Mesendoderm (in vitro differentiated cells): ENCODE measurements around the gene TDRD10.

ENCODE experiments used
- DNase-seq: peaks from one replicate; pipeline ENCODE4 v3.0.0; 2013
- H2AK5ac ChIP-seq: 2 replicates; pipeline ENCODE4 v1.6.1; 2013; ENCODE audit warnings: low read length, inconsistent platforms
- H2BK120ac ChIP-seq: 2 replicates; pipeline ENCODE4 v1.6.1; 2013; ENCODE audit warnings: low read depth, mild to moderate bottlenecking, low read length, moderate library complexity, mixed read lengths
- H2BK15ac ChIP-seq: replicated peaks from 2 replicates; pipeline ENCODE4 v1.6.1; 2013; ENCODE audit warnings: low read depth, mild to moderate bottlenecking, moderate library complexity
- H2BK5ac ChIP-seq: 2 replicates; pipeline ENCODE4 v1.6.1; 2013; ENCODE audit warnings: low read length, inconsistent platforms
- H3K18ac ChIP-seq: 2 replicates; pipeline ENCODE4 v1.6.1; 2013; ENCODE audit warnings: mild to moderate bottlenecking, low read length, mixed read lengths
- H3K23ac ChIP-seq: one replicate; pipeline ENCODE4 v1.6.1; 2013; ENCODE audit warnings: low read length
- H3K27ac ChIP-seq: 2 replicates; pipeline ENCODE4 v1.5.1; 2013; ENCODE audit warnings: low read depth, mild to moderate bottlenecking, inconsistent platforms, low read length, moderate library complexity
- H3K27me3 ChIP-seq: 2 replicates; pipeline ENCODE4 v1.6.1; 2013; ENCODE audit warnings: low read length, control low read depth, mild to moderate bottlenecking, inconsistent platforms; ENCODE audit not compliant: insufficient read depth, poor library complexity
- H3K36me3 ChIP-seq: 2 replicates; pipeline ENCODE4 v1.6.1; 2013; ENCODE audit warnings: low read length, inconsistent platforms; ENCODE audit not compliant: control insufficient read depth, insufficient read depth
- H3K4ac ChIP-seq: one replicate; pipeline ENCODE4 v1.6.1; 2013; ENCODE audit warnings: low read depth, mild to moderate bottlenecking, low read length, moderate library complexity
- H3K4me1 ChIP-seq: 2 replicates; pipeline ENCODE4 v1.6.1; 2013; ENCODE audit warnings: low read depth, low read length, inconsistent platforms; ENCODE audit not compliant: control insufficient read depth
- H3K4me2 ChIP-seq: 2 replicates; pipeline ENCODE4 v1.6.1; 2013; ENCODE audit warnings: low read length
- H3K4me3 ChIP-seq: 2 replicates; pipeline ENCODE4 v1.5.1; 2013; ENCODE audit warnings: mild to moderate bottlenecking, low read length
- H3K56ac ChIP-seq: one replicate; pipeline ENCODE4 v1.6.1; 2013; ENCODE audit warnings: low read length
- H3K79me1 ChIP-seq: 2 replicates; pipeline ENCODE4 v1.6.1; 2013; ENCODE audit warnings: low read length, inconsistent platforms
- H3K79me2 ChIP-seq: 2 replicates; pipeline ENCODE4 v1.6.1; 2013; ENCODE audit warnings: mild to moderate bottlenecking, low read length; ENCODE audit not compliant: control insufficient read depth, insufficient read depth
- H3K9ac ChIP-seq: 2 replicates; pipeline ENCODE4 v1.6.1; 2013; ENCODE audit warnings: low read length, inconsistent platforms
- H4K5ac ChIP-seq: one replicate; pipeline ENCODE4 v1.6.1; 2013; ENCODE audit warnings: low read length
- H4K8ac ChIP-seq: one replicate; pipeline ENCODE4 v1.6.1; 2013; ENCODE audit warnings: low read depth, mild to moderate bottlenecking, control low read depth, low read length, moderate library complexity
- WGBS: extraction: QIAGEN DNeasy Blood & Tissue Kit; methylation state at CpG from one replicate; pipeline ENCODE4 v1.1.7; 2013; ENCODE audit warnings: low lambda C conversion rate, missing lambda C conversion rate; ENCODE audit not compliant: insufficient coverage; ENCODE audit errors: extremely low coverage; 5-methylcytosine and 5-hydroxymethylcytosine counted together

The TDRD10 gene

DNA sequence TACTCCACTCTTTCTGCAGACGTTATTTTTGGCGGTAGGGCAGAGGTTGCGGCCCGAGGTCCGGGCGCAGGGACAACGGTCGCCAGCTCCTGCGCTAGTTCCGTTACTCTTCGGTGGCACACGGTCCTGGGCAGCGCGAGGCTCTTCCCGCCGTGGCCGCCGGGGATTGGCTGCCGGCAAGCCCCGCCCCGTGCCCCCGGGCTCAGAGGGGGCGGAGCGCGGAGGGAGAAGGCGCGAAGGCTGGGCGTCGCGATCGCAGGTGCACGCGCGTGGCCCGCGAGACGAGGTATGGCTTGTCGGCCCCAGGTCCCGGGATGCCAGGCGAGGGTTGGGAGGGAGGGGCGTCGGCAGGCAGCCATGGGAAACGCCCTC is 711 bp downstream of the TDRD10 start:
- Histone ChIP-seq H3K18ac (no peak overlapping the region), H2BK120ac (no peak overlapping the region), H3K4me2 (no peak overlapping the region), H3K36me3 (no peaks in the 10 kb centered on the region), H3K27me3 (peaks cover 35% of the 10 kb centered on the region), H3K56ac (no peak overlapping the region), H4K5ac (no peak overlapping the region), H3K23ac (no peak overlapping the region), H2AK5ac (no peak overlapping the region), H3K27ac (no peak overlapping the region), H4K8ac (no peak overlapping the region), H2BK5ac (no peak overlapping the region), H3K9ac (no peak overlapping the region), H2BK15ac (no peak overlapping the region), H3K4ac (no peak overlapping the region), H3K4me1 (no peaks in the 10 kb centered on the region), H3K4me3 (no peak overlapping the region), H3K79me1 (no peaks in the 10 kb centered on the region), H3K79me2 (no peaks in the 10 kb centered on the region)
- no CpG with 5 or more reads among the region's 43 CpGs for WGBS
- DNase-seq: peak; percentile 14

- H3K9ac ChIP-seq: no peak overlapping the region
- H3K4me3 ChIP-seq: no peak overlapping the region
- no peaks in the 10 kb centered on the region for H3K79me2 ChIP-seq
- H2BK5ac ChIP-seq: no peak overlapping the region
- H3K4ac ChIP-seq: no peak overlapping the region
- no peaks in the 10 kb centered on the region for H3K4me1 ChIP-seq
- H3K56ac ChIP-seq: no peak overlapping the region
- no peak overlapping the region for H3K18ac ChIP-seq
- no CpG with 5 or more reads among the region's 5 CpGs for WGBS
- no peak overlapping the region for H3K23ac ChIP-seq
- H2AK5ac ChIP-seq: no peak overlapping the region
- no peaks in the 10 kb centered on the region for H3K79me1 ChIP-seq
- H4K8ac ChIP-seq: no peak overlapping the region
- no peak overlapping the region for H4K5ac ChIP-seq
- H3K27me3 ChIP-seq: peaks cover 35% of the 10 kb centered on the region
- H3K27ac ChIP-seq: no peak overlapping the region
- DNase-seq: no peak
- H2BK15ac ChIP-seq: no peak overlapping the region
- no peak overlapping the region for H3K4me2 ChIP-seq
- no peaks in the 10 kb centered on the region for H3K36me3 ChIP-seq
- no peak overlapping the region for H2BK120ac ChIP-seq
Observed at GRCh38 chr1:154503898-154504297, 1.9 kb downstream of the TDRD10 start.

GRCh38 chr1:154512760-154513159 is 10.7 kb downstream of the TDRD10 start:
- Histone ChIP-seq H3K36me3 (no peaks in the 10 kb centered on the region), H4K5ac (no peak overlapping the region), H3K4ac (no peak overlapping the region), H3K23ac (no peak overlapping the region), H4K8ac (no peak overlapping the region), H3K79me1 (no peaks in the 10 kb centered on the region), H2BK15ac (no peak overlapping the region), H3K18ac (no peak overlapping the region), H3K4me1 (no peaks in the 10 kb centered on the region), H2BK5ac (no peak overlapping the region), H3K4me2 (no peak overlapping the region), H3K79me2 (no peaks in the 10 kb centered on the region), H3K27me3 (no peaks in the 10 kb centered on the region), H3K9ac (no peak overlapping the region), H2BK120ac (no peak overlapping the region), H2AK5ac (no peak overlapping the region), H3K27ac (no peak overlapping the region), H3K56ac (no peak overlapping the region), H3K4me3 (no peak overlapping the region)
- no CpG with 5 or more reads among the region's 3 CpGs for WGBS
- DNase-seq: no peak

GRCh38 chr1:154514066-154514553 is 12.1 kb downstream of the TDRD10 start:
- no peak for DNase-seq
- no peak overlapping the region for H2AK5ac ChIP-seq
- H3K27me3 ChIP-seq: no peaks in the 10 kb centered on the region
- no peak overlapping the region for H2BK120ac ChIP-seq
- H3K9ac ChIP-seq: no peak overlapping the region
- H3K23ac ChIP-seq: no peak overlapping the region
- H2BK5ac ChIP-seq: no peak overlapping the region
- H3K56ac ChIP-seq: no peak overlapping the region
- H2BK15ac ChIP-seq: no peak overlapping the region
- no peak overlapping the region for H3K4ac ChIP-seq
- H4K5ac ChIP-seq: no peak overlapping the region
- WGBS: no CpG with 5 or more reads among the region's 7 CpGs
- H3K27ac ChIP-seq: no peak overlapping the region
- no peaks in the 10 kb centered on the region for H3K36me3 ChIP-seq
- H4K8ac ChIP-seq: no peak overlapping the region
- no peaks in the 10 kb centered on the region for H3K4me1 ChIP-seq
- no peaks in the 10 kb centered on the region for H3K79me2 ChIP-seq
- no peaks in the 10 kb centered on the region for H3K79me1 ChIP-seq
- no peak overlapping the region for H3K4me2 ChIP-seq
- no peak overlapping the region for H3K18ac ChIP-seq
- no peak overlapping the region for H3K4me3 ChIP-seq

GRCh38 chr1:154517661-154518060 is 15.6 kb downstream of the TDRD10 start:
- H3K79me2 ChIP-seq: no peaks in the 10 kb centered on the region
- no peak overlapping the region for H3K56ac ChIP-seq
- H3K79me1 ChIP-seq: no peaks in the 10 kb centered on the region
- no peak overlapping the region for H4K8ac ChIP-seq
- H2AK5ac ChIP-seq: no peak overlapping the region
- H2BK15ac ChIP-seq: no peak overlapping the region
- no peaks in the 10 kb centered on the region for H3K27me3 ChIP-seq
- H3K4me2 ChIP-seq: no peak overlapping the region
- no peaks in the 10 kb centered on the region for H3K4me1 ChIP-seq
- DNase-seq: no peak
- H2BK5ac ChIP-seq: no peak overlapping the region
- H2BK120ac ChIP-seq: no peak overlapping the region
- no peaks in the 10 kb centered on the region for H3K36me3 ChIP-seq
- no peak overlapping the region for H4K5ac ChIP-seq
- H3K9ac ChIP-seq: no peak overlapping the region
- no peak overlapping the region for H3K4me3 ChIP-seq
- no peak overlapping the region for H3K27ac ChIP-seq
- no peak overlapping the region for H3K23ac ChIP-seq
- no peak overlapping the region for H3K4ac ChIP-seq
- no CpG with 5 or more reads among the region's 11 CpGs for WGBS
- no peak overlapping the region for H3K18ac ChIP-seq

DNA sequence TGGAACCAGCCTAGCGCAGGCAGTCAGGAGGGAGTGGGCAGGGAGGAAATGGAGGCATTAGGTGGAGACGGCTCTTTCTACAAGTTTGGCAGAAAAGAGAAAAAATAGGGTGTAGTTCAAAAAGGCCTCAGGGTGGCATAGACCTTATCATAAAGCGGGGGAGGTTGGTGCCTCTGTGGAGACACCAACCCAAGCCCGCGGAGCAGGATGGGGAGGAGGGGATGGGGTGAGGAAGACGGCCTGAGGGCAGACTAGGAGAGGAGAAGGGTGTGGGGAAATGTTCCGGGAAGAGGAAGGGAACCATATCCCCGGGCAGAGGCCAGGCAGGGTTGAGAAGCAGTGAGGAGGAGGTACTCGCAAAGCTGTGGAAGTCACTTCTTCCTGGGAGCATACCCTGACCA is 17.6 kb downstream of the TDRD10 start:
- H3K4ac ChIP-seq: no peak overlapping the region
- no peaks in the 10 kb centered on the region for H3K36me3 ChIP-seq
- no peak overlapping the region for H2BK15ac ChIP-seq
- DNase-seq: no peak
- H2BK5ac ChIP-seq: no peak overlapping the region
- H3K79me1 ChIP-seq: no peaks in the 10 kb centered on the region
- no peak overlapping the region for H3K27ac ChIP-seq
- no peaks in the 10 kb centered on the region for H3K79me2 ChIP-seq
- H2BK120ac ChIP-seq: no peak overlapping the region
- H3K56ac ChIP-seq: peak overlapping the region; percentile 3
- no peak overlapping the region for H3K4me2 ChIP-seq
- no peak overlapping the region for H4K8ac ChIP-seq
- no peak overlapping the region for H3K9ac ChIP-seq
- H3K27me3 ChIP-seq: no peaks in the 10 kb centered on the region
- H2AK5ac ChIP-seq: no peak overlapping the region
- no peak overlapping the region for H3K23ac ChIP-seq
- H4K5ac ChIP-seq: no peak overlapping the region
- no peak overlapping the region for H3K4me3 ChIP-seq
- no CpG with 5 or more reads among the region's 9 CpGs for WGBS
- H3K18ac ChIP-seq: no peak overlapping the region
- no peaks in the 10 kb centered on the region for H3K4me1 ChIP-seq
